NCI-H2171 treated with DMSO at 0.1 percent for 48 hours (cell line): ENCODE data around the gene ARFGAP3.
A peak's percentile ranks its signal among the peaks of the same experiment; 100 is the strongest.
"Not testable (repeated sequence)": the region's sequence is repeated elsewhere in the genome, so short reads cannot be mapped to it uniquely, and the experiment has no call there.

Source experiments
- DNase-seq: peaks from one replicate; lab custom pipeline; 2025; lab: John Stamatoyannopoulos, UW

ARFGAP3 gene

GRCh38 chr22:42769238-42769573, 87.9 kb downstream of the ARFGAP3 start:
- no peak for DNase-seq

- no peak for DNase-seq
These were observed 88.6 kb downstream of the ARFGAP3 start for GRCh38 chr22:42768385-42769035.

GRCh38 chr22:42766860-42767259, 90.2 kb downstream of the ARFGAP3 start:
- DNase-seq, result no peak

GRCh38 chr22:42764895-42765363, 92.1 kb downstream of the ARFGAP3 start:
- DNase-seq, result no peak

DNA sequence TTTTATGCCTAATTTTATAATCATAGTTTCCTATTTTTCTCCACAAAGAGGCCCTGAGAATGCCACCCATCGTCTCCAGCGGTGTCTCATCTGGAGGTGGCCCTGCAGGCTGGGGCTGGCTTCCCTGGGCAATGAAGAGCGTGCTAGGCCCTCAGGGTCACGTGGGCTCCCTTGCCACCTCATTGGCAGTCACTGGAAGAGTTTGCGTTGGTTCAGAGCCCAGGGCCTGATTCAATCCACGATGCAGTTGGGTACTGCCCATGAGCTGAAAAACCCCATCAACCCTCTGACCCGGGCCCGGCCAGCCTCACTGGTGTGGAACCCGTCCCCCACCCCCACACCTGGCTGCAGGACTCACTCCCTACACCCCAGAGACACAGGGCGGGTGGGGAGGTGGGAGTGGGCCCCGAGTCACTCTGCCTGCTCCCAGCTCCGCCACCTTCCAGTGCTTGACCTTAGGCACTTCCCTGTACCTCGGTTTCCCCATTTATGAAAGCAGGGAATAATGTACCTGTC, 93.0 kb downstream of the ARFGAP3 start:
- no peak for DNase-seq

DNA sequence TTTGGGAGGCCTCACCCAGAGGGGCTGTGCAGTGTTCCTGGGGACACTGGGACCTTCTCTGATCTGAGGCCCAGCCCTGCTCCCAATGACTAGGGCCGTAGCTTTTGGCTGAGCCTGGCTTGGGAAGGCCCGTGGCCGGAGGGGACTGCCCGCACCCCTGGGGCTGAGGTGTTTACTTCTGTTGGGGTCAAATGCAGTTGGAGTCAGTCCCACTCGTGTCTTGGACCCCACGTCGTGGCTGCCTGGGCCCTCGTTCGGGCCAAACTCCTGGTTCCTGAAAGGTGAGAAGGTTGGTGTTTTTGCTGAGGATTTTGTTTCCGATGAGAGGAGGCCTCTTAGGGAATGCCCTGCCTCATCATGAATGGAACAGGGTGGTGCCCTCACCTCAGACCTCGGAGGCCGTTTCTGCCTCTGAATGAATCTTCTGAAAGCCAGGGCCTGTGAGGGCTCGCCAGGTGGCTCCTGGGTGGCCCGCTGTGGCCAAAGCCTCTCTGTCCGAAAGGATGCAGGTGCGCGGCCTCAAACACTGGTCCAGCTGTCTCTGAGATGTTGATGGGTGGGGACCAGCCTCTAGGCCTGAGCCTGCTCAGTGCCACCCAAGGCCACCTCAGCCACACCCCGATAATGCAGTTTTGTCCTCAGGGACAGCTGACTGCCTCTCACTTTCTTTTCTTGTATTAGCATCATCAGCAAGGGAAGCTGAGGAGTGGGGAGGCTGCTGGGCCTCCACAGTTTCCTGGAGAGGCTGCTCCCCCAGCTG, 96.1 kb downstream of the ARFGAP3 start:
- no peak for DNase-seq

- DNase-seq, result no peak
These were observed 98.0 kb downstream of the ARFGAP3 start for GRCh38 chr22:42758931-42759629.

- DNase-seq, result not testable (repeated sequence)
These were observed 101.5 kb downstream of the ARFGAP3 start for GRCh38 chr22:42755553-42755952.

- DNase-seq, result not testable (repeated sequence)
These were observed 102.0 kb downstream of the ARFGAP3 start for GRCh38 chr22:42755121-42755520.

DNA sequence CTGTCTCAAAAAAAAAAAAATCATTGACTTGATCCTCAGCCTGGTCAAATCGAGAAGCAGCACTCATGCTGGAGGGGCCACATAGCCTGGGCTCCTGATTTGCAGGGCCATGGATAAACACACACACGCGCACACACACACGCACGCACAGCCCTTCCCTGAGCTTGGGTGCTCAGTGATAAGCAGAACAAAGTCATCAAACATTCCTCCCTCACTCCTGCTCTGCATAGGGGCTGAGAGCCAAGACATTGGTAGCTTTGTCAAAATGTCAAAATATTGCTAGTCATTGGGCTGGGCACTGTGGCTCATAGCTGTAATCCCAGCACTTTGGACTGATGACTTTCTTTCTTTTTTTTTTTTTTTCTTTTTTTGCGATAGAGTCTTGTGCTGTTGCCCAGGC, 102.4 kb downstream of the ARFGAP3 start:
- no peak for DNase-seq

DNA sequence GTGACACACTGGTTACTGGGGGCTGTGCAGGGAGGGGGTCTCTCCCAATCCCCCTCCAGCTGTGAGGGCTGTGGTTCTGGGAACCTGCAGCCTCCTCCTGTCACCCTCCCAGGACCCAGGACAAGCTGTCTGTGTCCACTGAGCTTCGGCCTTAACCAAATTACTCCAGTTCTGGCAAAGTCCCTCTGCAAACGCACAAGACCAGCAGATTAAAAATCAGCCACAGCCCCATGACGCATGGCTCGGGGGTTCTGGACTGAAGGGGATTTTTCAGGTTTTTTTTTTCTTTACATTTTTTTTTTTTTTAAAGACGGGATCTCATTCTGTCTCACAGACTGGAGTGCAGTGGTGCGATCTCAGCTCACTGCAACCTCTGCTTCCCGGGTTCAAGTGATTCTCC, 104.2 kb downstream of the ARFGAP3 start:
- DNase-seq, result no peak

DNA sequence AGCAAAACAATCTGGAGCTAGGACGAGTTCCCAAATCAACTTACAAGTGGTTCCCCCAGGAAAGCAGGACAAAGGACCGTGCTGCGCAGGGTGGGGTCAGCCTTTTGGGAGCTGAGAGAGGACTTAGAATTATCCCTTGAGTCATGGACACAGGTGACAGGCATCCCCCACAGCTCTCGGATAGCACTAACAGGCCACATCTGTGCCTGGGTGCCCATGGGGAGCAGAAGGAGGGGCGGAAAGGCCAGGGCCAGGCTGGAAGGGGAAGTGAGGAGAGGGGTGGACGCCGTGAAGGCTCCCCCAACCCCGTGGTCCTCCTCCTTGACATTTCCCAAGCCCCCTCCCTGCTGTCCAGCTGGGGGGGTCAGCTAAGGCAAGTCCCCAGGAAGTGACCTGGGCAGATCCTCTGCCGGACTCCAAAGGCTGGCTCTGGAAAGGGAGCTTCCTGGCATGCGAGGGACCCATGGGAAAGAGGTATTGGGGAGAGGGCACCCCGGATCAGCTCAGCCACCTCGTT, 104.8 kb downstream of the ARFGAP3 start:
- no peak for DNase-seq

DNA sequence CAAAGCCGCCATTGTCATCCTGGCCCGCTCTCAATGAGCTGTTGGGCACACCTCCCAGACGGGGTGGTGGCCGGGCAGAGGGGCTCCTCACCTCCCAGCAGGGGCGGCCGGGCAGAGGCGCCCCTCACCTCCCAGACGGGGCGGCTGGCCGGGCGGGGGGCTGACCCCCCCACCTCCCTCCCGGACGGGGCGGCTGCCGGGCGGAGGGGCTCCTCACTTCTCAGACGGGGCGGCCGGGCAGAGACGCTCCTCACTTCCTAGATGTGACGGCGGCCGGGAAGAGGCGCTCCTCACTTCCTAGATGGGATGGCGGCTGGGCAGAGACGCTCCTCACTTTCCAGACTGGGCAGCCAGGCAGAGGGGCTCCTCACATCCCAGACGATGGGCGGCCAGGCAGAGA, 106.7 kb downstream of the ARFGAP3 start:
- not testable (repeated sequence) for DNase-seq

- peak; percentile 88 for DNase-seq
These were observed 109.2 kb downstream of the ARFGAP3 start for GRCh38 chr22:42747701-42748513.
